ENCODE measurements around the gene BBIP1.
"Not testable (repeated sequence)": the region's sequence is repeated elsewhere in the genome, so short reads cannot be mapped to it uniquely, and the experiment has no call there.

BBIP1 gene

GRCh38 chr10:110919971-110920881, 1.2 kb upstream of the BBIP1 start:
- no peak for DNase-seq (ENCODE audit: low spot score)

GRCh38 chr10:110919349-110919931, 460 bp upstream of the BBIP1 start, which contains the start of gene SHOC2:
TSS of gene SHOC2 (plus strand) at chr10:110919604. CDS start at chr10:110964359, 44,755 bp downstream.
- DNase-seq (ENCODE audit: low spot score), result peak; percentile 85

DNA sequence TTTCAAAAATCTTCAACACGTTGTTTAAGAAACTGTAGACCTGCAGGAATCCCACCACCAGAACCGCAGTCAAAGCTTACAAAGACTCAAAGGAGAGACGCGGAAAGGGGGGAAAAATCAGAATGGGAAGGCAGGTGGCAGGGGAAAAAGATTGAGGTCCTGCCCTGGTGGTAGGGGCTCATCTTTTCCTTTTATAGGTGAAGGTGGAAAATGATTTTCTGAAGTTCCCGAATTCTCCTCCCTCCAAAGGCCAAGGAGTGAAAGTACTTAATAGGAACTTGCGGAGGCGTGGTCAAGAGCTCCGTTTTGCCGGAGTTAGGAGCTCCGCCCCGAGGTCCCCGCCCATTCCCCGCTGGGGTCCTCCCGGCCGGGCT, 724 bp downstream of the BBIP1 start:
- peak; percentile 85 for DNase-seq (ENCODE audit: low spot score)

GRCh38 chr10:110916554-110917346, 2.2 kb downstream of the BBIP1 start:
- no peak for DNase-seq (ENCODE audit: low spot score)

GRCh38 chr10:110915600-110915999, 3.4 kb downstream of the BBIP1 start:
- not testable (repeated sequence) for DNase-seq (ENCODE audit: low spot score)

GRCh38 chr10:110915035-110915434, 3.9 kb downstream of the BBIP1 start:
- DNase-seq (ENCODE audit: low spot score), result no peak

- DNase-seq (ENCODE audit: low spot score), result no peak
These were observed 4.5 kb downstream of the BBIP1 start for GRCh38 chr10:110914431-110914830.

DNA sequence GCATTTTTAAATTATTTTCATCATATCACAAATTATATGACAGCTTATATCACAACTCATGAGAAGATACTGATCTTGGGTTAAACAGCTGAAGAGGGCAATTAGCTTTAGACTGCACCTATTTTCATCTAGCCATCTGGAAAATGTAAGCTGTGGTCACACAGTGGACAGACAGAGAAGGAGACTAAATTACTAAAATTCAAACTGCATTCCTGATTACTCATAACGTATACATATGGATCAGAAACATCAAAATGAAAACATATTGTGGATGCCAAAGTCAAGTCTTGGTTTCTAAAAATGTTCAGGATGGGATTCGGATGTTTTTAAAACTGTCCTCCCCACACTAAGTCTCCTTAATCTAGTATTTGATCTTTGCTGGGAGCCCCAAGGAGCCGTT, 6.6 kb downstream of the BBIP1 start:
- DNase-seq (ENCODE audit: low spot score), result no peak

- no peak for DNase-seq (ENCODE audit: low spot score)
These were observed 8.8 kb downstream of the BBIP1 start for GRCh38 chr10:110910138-110910537.

DNA sequence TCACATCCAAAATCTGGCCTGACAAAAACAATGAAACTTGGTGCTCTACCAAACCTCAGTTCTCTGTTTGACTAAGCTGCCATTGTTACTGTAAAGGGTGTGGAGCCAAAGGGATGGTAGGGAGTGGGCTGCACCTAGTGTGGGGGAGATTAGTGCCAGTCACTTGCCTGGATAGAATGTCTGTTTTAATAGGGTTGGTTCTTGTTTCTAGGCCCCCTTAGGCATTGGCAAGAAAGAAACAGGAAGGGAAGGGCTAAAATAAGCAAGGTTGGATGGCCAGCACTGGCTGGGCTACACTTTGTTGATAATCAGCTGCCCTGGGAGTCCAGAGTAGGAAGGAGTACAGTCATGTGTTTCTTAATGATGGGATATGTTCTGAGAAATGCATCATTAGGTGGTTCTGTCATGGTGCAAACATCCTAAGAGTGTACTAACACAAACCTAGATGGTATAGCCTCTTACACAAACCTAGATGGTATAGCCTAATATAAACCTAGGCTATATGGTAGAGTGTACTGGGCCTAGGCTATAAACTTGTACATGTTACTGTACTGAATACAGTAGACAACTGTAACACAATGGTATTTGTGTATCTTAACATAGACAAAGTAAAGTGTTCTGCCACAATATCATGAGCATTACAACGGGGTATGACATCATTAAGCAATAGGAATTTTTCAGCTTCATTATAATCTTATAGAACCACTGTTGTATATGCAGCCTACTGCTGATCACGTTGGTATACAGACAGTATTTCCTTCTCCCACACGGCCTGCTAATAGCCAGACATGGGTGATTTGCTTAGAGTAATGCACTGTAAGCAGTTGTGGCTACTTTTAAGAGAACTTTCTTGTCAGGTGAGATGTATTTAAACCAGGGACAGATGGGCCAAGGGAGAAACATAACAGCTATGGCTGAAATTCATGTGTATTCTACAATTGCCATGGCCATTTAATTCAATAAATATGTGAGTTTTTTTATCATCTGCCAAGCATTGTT, 15.4 kb downstream of the BBIP1 start:
- no peak for DNase-seq (ENCODE audit: low spot score)

- DNase-seq (ENCODE audit: low spot score), result no peak
These were observed 16.8 kb downstream of the BBIP1 start for GRCh38 chr10:110901954-110902819.

DNA sequence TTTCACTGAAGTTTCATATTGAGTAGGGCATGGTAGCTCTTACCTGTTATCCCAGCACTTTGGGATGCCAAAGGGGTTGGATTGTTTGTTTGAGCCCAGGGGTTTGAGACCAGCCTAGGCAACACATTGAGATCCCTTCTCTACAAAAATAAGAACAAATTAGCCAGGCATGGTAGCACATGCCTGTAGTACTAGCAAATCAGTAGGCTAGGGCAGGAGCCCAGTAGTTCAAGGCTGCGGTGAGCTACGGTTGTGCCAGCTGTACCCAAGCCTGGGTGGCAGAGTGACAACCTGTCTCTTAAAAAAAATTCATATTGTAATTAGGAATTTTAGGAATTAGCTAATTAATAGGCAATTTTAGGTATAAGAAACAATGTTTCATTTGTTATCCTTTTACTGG, 18.0 kb downstream of the BBIP1 start:
- no peak for DNase-seq (ENCODE audit: low spot score)

DNA sequence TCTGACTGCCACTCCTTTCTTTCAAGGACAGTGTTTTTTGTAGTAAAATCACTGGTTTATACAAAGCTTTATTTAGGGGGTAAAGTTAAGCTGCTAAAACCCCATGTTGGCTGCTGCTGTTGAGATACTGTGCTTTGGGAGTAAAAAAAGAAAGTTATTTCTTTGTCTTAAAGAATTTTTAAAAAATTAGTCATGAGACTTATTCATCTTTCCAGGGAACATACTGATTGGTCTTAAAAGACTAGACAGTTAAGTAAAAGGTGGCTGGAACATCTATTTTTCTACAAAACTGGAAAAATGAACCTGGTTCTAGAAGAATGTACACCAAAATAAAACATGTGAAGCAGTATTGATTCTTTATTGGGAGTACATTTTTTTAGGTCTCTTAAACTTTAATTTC, 20.6 kb downstream of the BBIP1 start:
- DNase-seq (ENCODE audit: low spot score), result no peak

GRCh38 chr10:110897184-110897583, 21.8 kb downstream of the BBIP1 start:
- no peak for DNase-seq (ENCODE audit: low spot score)

- peak; percentile 22 for DNase-seq (ENCODE audit: low spot score)
These were observed 25.3 kb downstream of the BBIP1 start for GRCh38 chr10:110893559-110894179.

DNA sequence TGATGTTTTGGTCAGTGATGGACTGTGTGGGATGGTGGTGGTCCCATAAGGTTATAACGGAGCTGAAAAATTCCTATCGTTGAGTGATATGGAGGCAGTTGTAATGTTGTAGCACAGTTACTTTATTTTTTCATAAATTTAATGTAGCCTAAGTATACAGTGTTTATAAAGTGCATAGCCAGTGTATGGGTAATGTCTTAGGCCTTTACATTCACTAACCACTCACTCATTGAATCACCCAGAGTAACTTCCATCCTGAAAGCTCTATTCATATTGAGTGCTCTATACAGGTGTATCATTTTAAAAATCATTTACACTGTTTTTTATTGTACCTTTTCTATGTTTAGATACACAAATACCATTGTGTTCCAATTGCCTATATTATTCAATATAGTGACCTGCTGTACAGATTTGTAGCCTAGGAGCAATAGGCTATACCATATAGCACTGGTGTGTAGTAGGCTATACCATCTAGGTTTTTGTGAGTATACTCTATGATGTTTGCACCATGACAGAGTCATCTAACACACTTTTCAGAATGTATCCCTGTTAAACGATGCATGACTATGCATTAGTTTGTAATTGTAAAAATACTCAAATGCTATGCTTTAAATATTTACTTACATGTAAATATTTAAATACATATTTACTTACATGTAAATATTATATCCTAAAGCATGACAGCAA, 26.2 kb downstream of the BBIP1 start:
- DNase-seq (ENCODE audit: low spot score), result no peak

DNA sequence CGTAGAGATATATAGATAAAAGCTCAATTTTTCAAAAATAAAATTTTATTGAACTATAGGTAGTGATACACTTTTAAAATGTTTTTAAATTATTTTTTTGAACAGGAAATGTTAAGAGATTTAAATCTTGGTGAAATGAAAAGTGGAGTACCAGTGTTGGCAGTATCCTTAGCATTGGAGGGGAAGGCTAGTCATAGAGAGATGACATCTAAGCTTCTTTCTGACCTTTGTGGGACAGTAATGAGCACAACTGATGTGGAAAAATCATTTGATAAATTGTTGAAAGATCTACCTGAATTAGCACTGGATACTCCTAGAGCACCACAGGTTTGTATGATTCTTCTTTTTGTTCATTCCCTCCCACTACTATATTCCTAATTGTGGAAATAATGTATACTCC, 31.4 kb downstream of the BBIP1 start:
- DNase-seq (ENCODE audit: low spot score), result no peak

GRCh38 chr10:110885932-110886674, 32.9 kb downstream of the BBIP1 start:
- DNase-seq (ENCODE audit: low spot score), result no peak

- DNase-seq (ENCODE audit: low spot score), result no peak
These were observed 35.1 kb downstream of the BBIP1 start for GRCh38 chr10:110883924-110884323.
